Measurements from ENCODE around the gene TMEM126A.
A peak's percentile ranks its signal among the peaks of the same experiment; 100 is the strongest.
"Not testable (repeated sequence)": the region's sequence is repeated elsewhere in the genome, so short reads cannot be mapped to it uniquely, and the experiment has no call there.

Gene TMEM126A

DNA sequence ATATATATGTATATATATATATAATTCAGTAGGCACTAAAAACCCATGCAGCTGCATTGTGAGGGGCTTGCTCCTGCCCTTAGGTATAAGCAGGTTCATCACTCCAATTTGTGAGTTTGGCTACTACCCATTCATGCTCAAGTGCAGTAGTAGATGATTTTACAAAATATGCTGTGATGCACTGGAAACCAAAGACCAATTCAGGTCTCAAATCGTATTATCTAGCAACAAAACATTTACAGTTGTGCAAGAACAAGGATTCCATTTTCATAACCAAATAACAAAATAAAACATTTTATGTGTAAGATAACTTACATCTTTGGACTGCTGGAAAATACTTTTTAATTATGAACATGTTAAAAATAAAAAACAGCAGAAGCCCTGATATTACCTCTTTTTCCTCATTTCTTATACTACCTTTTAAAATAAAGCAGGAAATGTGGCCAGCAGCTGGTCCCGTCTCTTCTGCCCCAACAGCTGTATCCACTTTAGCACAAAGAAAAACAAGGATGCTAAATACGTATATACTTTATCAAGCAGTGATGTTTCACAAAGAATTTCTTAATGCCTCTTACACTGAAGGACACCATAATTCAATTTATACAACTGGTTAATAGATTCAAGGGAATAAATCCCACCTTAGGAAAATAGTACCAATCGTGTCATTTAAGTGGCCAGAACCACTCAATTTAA lies 14.4 kb downstream of the TMEM126A start:
- no peak for DNase-seq

DNA sequence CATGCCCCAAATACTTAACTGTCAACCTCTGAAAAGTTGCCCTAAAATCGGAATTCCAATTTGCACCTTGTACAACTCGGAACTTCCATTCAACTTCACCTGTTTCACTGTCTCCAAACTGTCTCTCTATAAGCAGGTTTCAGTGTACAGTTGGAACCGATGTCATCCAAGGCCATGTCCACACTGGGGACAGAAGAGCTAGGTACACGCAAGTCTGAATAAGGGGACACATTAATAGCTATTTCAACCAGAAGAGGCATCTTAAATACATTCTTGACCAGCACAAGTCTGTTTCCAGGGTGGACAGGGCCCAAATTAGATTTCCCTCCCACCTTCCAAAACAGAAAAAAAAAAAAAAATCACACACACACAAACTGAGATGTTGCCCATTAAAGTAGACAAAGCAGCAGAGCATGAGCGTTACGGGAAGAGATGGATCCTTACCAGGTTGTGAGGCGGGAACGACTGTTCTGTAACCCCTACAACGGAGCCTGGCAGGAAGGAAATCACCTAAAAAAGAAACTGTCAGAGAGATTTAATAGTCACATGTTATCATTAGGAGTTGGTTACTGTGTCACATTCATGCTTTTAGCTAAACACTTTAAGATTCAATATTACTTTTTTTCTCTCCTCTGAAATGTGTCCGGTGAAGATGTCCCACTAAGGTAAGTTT lies 15.4 kb downstream of the TMEM126A start:
- no peak for DNase-seq

DNA sequence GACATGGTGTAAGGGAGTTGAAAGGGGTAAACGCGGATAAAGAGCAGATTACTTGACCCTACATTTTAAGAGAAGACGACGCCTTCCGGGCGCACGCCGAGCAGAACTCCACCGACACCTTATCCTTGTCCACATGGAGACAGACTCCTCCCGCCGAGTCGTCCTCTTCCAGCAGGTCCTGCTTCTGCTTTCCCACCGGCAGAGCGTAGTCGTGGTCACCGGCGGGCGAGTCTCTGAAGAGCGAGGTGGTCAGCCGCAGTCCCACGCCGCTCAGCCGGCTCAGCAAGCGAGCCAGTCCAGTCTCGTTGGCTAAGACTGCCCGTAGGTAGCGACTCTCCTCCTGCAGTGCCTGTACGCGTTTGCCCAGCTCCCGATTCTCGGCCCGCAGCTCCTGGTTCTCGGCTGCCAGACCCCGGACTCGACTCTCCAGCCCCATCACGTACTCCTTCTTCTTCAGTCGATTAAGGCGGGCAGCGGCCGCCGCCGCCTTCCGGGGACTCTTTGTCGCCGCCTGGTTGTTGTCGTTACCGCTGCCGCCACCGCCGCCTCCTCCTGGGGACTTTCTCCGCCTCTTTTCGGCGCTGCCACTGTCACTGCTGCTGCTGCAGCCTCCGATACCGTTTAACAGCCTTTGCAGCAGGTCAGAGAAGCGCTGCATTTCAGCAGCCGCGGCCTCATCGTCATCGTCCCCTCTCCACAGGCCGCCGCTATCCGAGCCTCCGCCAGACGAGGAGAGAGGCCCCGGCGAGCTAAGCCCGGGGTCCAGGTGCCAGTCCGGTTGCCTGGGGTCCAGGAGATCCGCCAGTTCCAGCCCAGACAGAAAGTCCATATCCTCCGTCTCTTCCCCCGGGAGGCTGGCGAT lies 16.2 kb downstream of the TMEM126A start:
- peak; percentile 85 for DNase-seq

DNA sequence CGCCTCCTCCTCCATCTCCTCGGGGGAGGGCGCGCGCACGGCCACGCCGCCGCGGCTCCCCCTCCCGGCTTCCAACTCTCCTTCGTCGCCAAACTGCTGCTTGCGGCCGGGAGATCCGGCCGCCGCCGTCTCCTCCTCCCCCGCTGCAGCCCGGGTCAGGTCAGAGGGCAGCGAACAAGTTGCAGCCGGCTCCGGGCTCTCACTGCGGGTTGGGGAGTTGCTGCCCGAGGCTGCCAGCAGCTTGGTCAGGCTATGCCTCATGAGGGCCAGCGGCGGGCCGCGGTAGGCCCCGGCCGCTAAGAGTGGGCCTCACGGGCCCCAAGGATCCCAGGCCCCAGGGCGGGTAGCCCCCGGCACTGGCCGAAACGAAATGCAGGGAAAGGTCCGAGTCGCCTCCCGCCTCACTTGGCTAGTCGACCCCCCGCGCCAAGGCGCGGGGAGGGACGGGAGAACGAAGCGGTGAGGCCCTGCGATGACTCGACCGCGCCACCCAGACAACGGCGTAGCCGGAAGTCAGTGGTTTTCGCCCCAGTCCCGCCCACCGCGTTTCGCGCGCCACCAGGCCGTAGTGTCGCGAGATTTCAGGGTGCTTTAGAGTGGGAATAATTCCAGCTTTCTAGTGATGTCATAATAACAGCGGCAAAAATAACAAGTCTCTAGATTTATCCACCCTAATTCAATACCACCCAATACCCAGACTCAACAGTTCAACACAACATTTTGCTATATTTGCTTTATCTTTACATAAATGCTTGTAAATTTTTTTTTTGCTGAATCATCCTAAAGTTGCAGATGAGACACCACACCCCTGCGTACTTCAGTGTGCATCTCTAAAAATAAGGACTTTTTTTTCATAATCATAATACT lies 17.1 kb downstream of the TMEM126A start, which contains the start of gene CREBZF:
Gene CREBZF (minus strand): TSS at position 515 of the 867 bp plus-strand sequence. CDS start 254 bp downstream, at position 261.
- DNase-seq = peak; percentile 88

DNA sequence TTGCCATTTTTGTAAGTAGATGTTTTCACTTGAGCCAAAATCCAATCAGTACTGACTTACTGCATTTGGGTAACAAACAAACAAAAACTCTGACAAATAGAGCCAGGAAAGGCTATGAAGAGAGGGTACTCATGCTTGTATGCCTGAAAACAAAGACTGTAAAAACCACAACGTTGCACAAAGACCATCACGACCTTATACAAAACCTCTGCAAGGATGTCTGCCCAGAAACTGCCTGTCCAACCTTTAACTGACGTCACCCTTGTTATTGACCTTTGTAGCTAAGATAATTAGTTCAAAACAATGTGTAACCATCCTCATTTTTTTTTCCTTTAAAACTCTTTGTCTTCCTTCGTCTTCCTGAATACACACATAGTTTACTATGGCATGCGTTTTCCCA lies 18.0 kb downstream of the TMEM126A start:
- DNase-seq = no peak

DNA sequence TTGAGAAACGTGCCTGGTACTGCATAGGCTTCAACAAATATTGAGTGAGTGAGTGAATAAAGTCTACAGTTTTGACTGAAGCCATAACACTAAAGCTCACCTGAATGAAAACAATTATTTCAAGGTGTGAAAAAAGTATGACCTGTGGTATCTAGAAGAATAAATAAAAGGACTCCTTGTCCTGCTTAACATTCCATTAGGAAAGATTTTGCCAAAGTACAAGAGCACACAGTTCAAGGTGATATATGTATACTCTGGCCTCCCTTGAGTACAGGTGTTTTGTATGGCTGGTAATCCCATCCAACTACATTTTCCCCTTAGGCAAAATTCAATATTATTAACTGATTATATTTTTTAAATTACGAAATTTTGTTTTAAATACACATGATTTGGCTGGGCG lies 18.9 kb downstream of the TMEM126A start:
- DNase-seq = no peak

DNA sequence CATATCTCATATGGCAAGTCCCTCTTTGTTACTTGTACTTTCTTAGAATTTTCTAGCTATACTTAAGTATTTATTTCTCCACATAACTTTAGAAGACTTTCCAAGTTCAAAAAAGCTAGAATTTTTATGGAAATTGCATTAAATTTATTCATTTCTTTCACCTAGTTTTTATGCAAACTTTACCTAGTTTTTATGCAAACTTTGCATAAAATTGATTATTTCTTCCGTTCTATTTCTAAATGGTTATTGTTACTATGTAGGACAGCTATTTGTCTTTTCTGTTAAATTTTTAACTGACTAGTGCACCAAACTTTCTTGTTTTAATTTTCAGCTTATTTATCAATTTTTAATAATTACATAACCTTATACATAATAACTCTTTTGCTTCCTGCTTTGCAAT lies 20.4 kb downstream of the TMEM126A start:
- no peak for DNase-seq

DNA sequence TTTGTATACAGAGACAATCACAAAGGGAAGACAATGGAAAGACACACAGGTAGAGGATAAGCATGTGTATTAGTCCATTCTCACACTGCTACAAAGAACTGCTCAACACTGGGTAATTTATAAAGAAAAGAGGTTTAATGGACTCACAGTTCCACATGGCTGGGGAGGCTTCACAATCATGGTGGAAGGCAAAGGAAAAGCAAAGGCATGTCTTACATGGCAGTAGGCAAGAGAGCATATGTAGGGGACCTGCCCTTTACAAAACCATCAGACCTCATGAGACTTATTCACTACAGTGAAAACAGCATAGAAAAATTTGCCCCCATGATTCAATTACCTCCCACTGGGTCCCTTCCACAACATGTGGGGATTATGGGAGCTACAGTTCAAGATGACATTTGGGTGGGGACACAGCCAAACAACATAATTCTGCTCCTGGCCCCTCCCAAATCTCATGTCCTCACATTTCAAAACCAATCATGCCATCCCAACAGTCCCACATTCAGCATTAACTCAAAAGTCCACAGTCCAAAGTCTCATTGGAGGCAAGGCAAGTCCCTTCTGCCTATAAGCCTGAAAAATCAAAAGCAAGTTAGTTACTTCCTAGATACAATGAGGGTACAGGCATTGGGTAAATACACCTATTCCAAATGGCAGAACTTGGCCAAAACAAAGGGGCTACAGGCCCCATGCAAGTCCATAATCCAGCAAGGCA lies 23.3 kb downstream of the TMEM126A start:
- not testable (repeated sequence) for DNase-seq

DNA sequence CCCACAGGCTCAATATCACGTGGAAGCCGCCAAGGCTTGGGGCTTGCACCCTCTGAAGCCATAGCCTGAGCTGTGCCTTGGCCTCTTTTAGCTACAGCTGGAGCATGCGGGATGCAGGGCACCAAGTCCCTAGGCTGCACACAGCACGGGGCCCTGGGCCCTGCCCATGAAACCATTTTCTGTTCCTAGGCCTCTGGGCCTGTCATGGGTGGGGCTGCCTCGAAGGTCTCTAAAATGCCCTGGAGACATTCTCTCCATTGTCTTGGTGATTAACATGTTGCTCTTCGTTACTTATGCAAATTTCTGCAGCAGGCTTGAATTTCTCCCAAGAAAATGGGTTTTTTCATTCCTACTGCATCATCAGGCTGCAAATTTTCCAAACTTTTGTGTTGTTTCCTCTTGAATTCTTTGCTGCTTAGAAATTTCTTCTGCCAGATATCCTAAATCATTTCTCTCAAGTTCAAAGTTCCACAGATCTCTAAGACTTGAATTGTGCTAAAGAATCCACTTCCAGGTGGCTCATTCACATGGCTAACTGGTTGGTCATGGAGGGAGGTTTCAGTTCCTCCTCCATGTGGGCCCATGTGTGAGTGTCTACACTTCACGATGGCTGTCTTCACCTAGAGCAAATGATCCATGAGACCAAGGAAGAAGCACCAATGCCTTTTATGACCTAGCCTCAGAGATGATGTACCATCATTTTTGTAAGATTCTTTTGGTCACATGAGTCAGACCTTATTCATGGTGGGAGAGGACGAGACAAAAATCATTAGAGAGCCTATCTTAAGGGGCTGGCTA lies 24.5 kb downstream of the TMEM126A start:
- DNase-seq = no peak

DNA sequence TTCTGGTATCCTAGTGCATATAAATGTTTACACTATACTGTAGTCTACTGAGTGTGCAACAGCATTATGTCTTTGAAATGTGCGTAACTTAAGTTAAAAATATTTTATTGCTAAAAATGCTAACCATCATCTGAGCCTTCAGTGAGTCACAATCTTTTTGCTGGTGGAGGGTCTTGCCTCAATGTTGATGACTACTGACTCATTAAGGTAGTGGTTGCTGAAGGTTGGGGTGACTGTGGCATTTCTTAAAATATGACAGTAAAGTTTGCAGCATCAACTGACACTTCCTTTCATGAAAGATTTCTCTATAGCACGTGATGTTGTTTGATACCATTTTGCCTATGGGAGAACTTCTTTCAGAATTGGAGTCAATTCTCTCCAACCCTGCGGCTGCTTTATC lies 25.6 kb downstream of the TMEM126A start:
- no peak for DNase-seq

DNA sequence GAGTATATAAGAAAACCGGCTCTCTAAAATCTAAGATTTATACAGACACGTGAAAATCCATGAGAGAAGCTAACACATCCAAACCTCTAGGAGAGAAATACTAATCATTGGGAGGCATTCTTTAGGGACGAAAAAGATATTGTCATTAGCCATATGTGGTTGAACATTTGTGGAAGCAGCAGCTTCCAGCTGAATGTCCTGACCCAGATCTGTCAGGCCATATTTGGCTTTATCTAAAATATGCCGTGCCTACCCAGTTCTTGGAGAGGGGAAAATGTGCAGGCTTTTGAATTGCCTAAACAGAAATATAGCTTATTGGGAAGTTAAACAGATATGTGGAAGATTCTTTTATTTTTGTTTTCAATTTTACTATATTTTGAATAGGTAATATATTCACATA lies 31.8 kb downstream of the TMEM126A start:
- DNase-seq = no peak

DNA sequence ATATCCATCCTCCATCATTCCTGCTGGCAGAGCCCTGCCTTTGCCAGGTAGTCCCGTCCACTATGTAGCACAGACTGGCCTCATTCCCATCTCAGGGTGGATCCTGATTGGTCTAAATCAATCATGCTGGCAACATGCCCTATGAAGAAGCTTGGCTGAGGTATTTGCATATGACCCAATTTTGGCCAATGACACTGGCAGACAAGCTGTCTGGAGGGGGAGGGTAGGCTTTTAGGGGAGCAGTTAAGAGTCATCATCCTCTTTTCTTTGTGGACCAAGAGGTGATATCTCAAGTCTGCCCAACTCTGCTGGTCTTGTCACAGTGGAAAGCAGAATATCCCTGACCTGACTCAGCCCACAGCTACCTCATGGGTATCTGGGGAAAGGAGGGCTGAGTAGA lies 33.1 kb downstream of the TMEM126A start:
- no peak for DNase-seq

DNA sequence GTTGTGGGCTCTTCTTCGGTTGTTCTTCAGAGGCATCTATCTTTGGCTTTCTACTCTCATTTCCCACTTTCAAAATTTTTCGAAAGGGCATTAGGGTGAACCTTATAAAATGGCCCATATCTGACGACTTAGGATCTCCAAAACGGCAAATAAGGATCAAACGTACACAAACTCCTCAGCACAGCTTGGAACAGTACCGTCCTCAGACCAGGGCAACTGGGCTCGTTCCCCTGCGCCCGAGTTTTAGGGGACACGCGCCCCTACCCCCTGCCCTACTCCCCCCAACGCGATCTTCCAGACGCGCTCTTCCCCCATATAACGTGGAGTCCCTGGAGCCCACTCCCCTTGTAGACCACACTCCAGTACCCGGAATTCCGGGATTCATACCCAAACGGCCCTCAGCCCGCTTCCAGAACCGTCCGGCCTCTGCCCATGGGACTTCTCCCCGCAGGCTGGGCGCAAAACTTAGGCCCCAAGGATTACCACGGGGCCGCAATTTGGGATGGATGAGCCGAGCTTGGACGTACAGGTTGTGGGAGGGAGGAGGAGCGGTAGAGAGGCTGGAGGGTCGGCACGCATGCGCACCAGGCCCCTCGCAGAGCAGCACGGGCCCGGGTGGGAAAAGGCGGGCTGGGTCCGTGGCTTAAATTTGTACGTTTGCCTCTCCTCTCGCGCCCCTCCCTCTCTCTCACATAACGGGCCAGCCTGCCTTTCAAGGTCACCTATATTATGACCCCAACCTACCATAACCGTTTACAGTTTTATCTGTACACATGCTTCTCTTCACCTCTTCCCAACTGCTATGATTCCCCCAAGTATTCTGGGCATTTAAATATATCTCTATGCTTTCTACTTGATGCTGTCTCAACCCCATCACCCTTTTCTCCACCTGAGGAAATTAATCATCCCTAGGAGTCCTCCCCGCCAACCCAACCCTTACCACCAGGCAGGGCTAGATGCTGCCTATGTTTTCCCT lies 34.9 kb downstream of the TMEM126A start:
- peak; percentile 28 for DNase-seq

DNA sequence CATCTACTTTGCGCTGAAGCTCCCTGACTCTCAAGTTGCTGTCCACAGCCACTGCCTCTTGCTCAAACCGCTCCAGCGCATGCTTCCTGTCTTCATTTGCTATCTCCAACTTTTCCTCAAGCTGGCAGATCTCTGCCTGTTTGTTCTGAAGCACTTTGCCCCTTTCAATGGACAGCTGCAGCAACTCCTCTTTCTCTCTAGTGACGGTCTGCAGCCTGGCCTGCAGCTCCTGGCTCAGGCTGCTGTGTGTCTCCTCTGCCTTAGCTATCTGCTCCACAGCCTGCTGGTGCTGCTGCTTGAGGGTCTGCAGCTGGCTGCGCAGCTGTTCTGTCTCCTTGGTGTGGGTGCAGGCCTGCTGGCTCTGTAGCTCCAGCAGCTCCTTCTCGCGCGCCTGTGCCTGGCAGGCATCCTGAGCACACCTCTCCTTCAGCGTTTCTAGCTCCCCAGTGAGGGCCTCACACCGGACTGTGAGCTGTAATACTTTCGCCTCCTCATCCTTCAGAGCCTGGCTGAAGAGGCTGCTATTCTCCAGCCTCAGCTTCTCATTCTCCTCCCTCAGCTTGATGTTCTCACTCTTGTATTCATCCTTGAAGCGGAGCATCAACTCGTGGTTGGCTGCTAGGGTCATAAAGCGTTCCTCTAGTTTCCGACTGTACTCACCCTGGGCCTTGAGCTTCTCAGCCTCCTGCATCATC lies 37.5 kb downstream of the TMEM126A start:
- DNase-seq = no peak

DNA sequence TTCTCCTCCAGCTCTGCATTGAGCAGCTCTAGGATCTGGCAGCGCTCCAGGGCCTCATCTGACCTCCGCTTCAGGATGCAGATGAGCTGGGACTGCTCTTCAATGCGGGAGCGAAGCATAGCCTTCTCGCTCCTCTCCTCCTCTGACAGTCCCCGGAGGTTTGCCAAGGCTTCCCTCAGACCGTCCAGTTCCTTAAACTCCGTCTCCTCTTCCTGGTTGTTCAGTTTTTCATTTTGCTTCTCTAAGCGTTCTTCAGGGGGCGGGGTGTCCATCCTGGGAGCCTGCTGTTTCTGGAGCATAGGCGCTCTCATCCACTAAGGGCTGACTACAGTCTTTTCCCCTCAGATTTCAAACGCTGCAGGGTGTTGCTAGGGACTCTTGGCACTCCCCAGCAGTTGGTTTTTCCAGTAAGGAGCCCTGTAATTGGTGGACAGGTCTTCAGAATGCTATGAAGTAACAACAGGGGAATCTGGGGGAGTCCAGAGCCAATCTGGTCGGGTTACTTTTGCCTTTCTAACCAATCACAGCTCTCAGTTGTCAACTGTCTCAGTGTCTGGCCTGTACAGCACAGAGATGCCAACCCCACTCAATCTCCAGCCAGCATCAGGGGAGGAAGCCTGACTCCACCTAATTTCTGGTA lies 38.2 kb downstream of the TMEM126A start, which contains the start of gene CCDC89:
Gene CCDC89 (minus strand): TSS at position 376 of the 640 bp plus-strand sequence. CDS start 65 bp downstream, at position 311.
- DNase-seq = no peak

DNA sequence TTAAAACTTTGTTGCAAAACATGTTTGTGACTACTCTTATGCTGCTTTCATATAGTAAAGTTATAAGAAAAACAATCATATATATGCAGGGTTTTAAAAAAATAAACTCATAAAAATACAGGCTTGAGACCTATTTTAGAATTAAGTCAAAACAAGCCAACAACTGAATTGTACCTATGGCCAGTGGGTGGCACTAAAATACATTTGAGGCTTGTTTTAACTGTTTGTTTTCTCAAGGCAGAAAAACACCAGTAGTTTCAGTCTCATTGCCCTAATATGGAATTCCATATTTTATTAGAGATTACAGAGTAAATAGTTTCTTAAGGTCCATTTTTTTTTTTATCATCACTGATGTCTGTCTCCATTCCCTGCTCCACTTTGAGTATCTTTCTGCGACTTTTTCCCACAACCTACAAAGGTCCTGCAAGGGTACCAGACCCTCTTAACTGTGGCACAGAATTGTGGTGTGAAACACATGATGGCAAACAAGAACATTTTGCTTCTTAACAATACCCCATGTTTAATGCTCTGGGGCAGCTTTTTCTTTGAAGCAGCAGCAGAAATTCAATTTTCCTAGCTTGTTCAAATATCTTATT lies 46.7 kb downstream of the TMEM126A start:
- no peak for DNase-seq

DNA sequence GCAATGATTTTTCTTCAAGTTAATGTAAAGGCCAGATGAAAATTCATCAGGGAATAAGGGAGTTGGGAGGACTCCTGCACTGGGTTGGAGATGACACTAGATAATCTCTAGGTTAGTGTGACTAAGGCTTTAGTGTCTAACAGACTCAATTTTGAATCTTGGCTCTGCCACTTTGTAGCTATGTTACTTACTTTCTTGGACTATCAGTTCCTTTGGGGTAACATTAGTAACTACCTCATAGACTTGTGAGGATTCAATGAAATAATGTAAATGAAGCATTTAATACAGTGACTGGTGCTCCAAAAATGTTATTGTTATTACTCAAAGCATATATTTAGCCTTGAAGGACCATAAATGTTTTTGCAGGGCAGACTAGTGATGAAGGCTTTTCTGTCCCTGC lies 47.8 kb downstream of the TMEM126A start:
- no peak for DNase-seq

DNA sequence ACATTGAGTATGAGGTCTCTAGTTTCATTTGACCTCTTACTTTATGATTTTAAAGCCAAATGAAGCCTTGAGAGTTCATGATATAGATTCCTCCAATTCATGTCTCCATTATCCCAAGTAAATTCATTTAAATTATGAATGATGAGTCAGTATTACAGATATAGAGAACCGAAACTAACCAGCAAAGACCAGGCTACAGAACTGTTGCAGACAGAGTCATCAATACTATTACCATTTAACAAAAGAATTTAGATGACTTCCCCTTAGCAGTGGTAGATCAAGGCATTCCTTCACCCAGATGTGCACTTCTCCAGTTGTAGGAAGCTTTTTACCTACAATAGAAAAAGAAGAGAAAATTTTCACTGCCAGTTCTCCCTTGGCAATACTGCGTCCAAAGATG lies 50.0 kb downstream of the TMEM126A start:
- no peak for DNase-seq
